ENCODE measurements around the gene PEX3.
A peak's percentile ranks its signal among the peaks of the same experiment; 100 is the strongest.

The PEX3 gene

GRCh38 chr6:143525356-143525755 is 74.8 kb downstream of the PEX3 start:
- DNase-seq (ENCODE audit: low read depth in 1 of 2, low spot score in 1 of 2) = peak; percentile 42 to 48
- TF ChIP-seq CTCF (IDR thresholded peaks at IDR 0.05; ENCODE audit: insufficient read depth, low read length) (no peak), REST (IDR thresholded peaks at IDR 0.05; ENCODE audit: insufficient replicate concordance, low read depth) (no peak), SPI1 (IDR thresholded peaks at IDR 0.05; ENCODE audit: borderline replicate concordance, low read depth) (no peak), POLR2AphosphoS5 (IDR thresholded peaks at IDR 0.05; ENCODE audit: low read depth) (no peak), GABPA (IDR thresholded peaks at IDR 0.05; ENCODE audit: low read depth) (no peak)

DNA sequence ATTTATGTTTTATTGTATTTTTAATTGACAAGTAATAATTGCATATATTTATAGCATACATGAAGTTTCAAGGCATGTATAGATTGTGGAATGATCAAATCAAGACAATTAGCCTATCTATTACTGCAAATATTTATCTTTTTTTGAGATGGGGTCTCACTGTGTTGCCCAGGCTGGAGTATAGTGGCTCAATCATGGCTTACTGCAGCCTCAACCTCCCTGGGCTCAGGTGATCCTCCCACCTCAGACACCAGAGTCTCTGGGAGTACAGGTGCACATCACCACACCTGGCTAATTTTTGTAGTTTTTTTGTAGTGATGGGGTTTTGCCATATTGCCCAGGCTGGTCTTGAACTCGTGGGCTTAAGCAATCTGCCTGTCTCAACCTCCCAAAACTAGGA is 77.1 kb downstream of the PEX3 start:
- H3K27me3 ChIP-seq (ENCODE audit: insufficient read depth, poor library complexity, severe bottlenecking) = no peaks in the 10 kb centered on the region
- no peak for DNase-seq (ENCODE audit: low read depth in 1 of 2, low spot score in 1 of 2)
- H3K27ac ChIP-seq (replicated peaks) = peak overlapping the region; percentile 36
- TF ChIP-seq POLR2AphosphoS5 (IDR thresholded peaks at IDR 0.05; ENCODE audit: low read depth) = no peak
- TF ChIP-seq REST (IDR thresholded peaks at IDR 0.05; ENCODE audit: insufficient replicate concordance, low read depth) = no peak
- TF ChIP-seq SPI1 (IDR thresholded peaks at IDR 0.05; ENCODE audit: borderline replicate concordance, low read depth) = no peak
- TF ChIP-seq GABPA (IDR thresholded peaks at IDR 0.05; ENCODE audit: low read depth) = no peak
- TF ChIP-seq CTCF (IDR thresholded peaks at IDR 0.05; ENCODE audit: insufficient read depth, low read length) = no peak
- no peak overlapping the region for H3K4me3 ChIP-seq (replicated peaks; ENCODE audit: insufficient read depth, low read length)

More at GRCh38 chr6:143525356-143525755, 74.8 kb downstream of the PEX3 start:
- Histone ChIP-seq H3K27ac (replicated peaks) (no peak overlapping the region), H3K4me3 (replicated peaks; ENCODE audit: insufficient read depth, low read length) (no peak overlapping the region), H3K27me3 (ENCODE audit: insufficient read depth, poor library complexity, severe bottlenecking) (no peaks in the 10 kb centered on the region)

DNA sequence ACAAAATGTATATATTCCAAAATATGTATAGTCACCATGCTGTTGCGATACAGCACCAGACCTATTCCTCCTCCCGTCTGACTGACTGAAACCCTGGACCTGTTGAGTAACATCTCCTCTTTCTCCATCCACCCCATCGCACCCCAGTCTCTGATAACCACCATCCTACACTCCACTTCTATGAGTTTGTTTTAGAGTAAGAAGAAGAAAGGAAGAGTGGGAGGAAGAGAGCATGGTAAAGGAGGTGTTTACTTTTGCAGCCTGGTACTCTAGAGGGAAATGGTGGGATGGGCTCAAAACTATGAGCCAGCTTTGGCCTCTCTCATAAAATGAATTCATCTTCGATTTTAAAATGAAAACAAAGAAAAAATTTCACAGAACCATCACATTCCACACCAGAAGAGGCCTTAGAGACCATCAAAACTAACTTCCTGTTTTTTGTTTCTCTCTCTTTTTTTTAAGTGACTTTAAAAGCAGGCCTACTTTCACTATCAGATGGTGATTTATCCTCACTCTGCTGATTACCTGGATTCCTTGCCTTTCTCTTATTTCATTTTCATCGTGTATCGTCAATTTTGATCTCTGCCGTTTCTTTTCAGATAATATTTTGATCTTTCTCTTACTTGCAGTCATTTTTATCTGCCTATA is 77.7 kb downstream of the PEX3 start:
- peak overlapping the region; percentile 36 for H3K27ac ChIP-seq (replicated peaks)
- no peak for TF ChIP-seq REST (IDR thresholded peaks at IDR 0.05; ENCODE audit: insufficient replicate concordance, low read depth)
- no peak for TF ChIP-seq POLR2AphosphoS5 (IDR thresholded peaks at IDR 0.05; ENCODE audit: low read depth)
- no peak for TF ChIP-seq GABPA (IDR thresholded peaks at IDR 0.05; ENCODE audit: low read depth)
- no peak for TF ChIP-seq CTCF (IDR thresholded peaks at IDR 0.05; ENCODE audit: insufficient read depth, low read length)
- TF ChIP-seq SPI1 (IDR thresholded peaks at IDR 0.05; ENCODE audit: borderline replicate concordance, low read depth) = no peak
- H3K27me3 ChIP-seq (ENCODE audit: insufficient read depth, poor library complexity, severe bottlenecking) = no peaks in the 10 kb centered on the region
- H3K4me3 ChIP-seq (replicated peaks; ENCODE audit: insufficient read depth, low read length) = no peak overlapping the region
- DNase-seq (ENCODE audit: low read depth in 1 of 2, low spot score in 1 of 2) = peak in 1 of 2 experiments; percentile 64

Data from HL-60 (cell line).